Cardiac muscle cell (in vitro differentiated cells and primary cell): ENCODE results near the gene PAPPA2. TPM values are rescaled to one million over a fixed set of nuclear protein-coding genes. Genes with fewer than 3 reads are reported as not detected.

Experiments used
- DNase-seq, 2 donors: peaks; one replicate each; pipeline versions ENCODE4 v3.0.0 to v3.0.0-alpha.2; 2010 to 2017; ENCODE audit warnings: low read depth in 1 of 2, low spot score in 1 of 2
- H3K27ac ChIP-seq: fragments of 200-600 bp; sonication (generic); 2 replicates; pipeline ENCODE4 v1.5.1; 2016
- H3K27me3 ChIP-seq: fragments of 200-600 bp; sonication (generic); 2 replicates; pipeline ENCODE4 v1.6.0; 2016; ENCODE audit warnings: control low read depth
- H3K36me3 ChIP-seq: fragments of 200-600 bp; sonication (generic); 2 replicates; pipeline ENCODE4 v1.5.1; 2016; ENCODE audit warnings: control low read depth
- H3K4me1 ChIP-seq: fragments of 200-600 bp; sonication (generic); 2 replicates; pipeline ENCODE4 v1.8.1; 2017; ENCODE audit warnings: low read depth, mild to moderate bottlenecking, mixed run types
- H3K4me3 ChIP-seq: fragments of 200-600 bp; sonication (generic); 2 replicates; pipeline ENCODE4 v1.5.1; 2016; ENCODE audit warnings: mild to moderate bottlenecking
- H3K9me3 ChIP-seq: fragments of 200-600 bp; sonication (generic); 2 replicates; pipeline ENCODE4 v1.5.1; 2017; ENCODE audit warnings: low read depth, mild to moderate bottlenecking, control low read depth
- polyA plus RNA-seq: library from polyadenylated mRNA; unstranded; fragments of >200 nt; fragmentation: Nextera tagmentation; extraction: Ambion mirVana; gene quantifications from 2 replicates; pipeline ENCODE4 v1.2.1, GENCODE V29; 2016
- total RNA-seq: library from RNA; depleted of rRNA; stranded (reverse); fragments of >200 nt; gene quantifications from 2 replicates; pipeline ENCODE4 v1.2.3, GENCODE V29; 2016
- TF ChIP-seq, protein P1 (sequence below): IDR thresholded peaks from 2 replicates; pipeline ENCODE4 v1.5.1; 2012; ENCODE audit warnings: low read depth, mild to moderate bottlenecking, low read length

PAPPA2 gene
- total and polyA plus RNA-seq, 2 experiments from 2014 or later: 1.2 to 2.9 TPM

DNA sequence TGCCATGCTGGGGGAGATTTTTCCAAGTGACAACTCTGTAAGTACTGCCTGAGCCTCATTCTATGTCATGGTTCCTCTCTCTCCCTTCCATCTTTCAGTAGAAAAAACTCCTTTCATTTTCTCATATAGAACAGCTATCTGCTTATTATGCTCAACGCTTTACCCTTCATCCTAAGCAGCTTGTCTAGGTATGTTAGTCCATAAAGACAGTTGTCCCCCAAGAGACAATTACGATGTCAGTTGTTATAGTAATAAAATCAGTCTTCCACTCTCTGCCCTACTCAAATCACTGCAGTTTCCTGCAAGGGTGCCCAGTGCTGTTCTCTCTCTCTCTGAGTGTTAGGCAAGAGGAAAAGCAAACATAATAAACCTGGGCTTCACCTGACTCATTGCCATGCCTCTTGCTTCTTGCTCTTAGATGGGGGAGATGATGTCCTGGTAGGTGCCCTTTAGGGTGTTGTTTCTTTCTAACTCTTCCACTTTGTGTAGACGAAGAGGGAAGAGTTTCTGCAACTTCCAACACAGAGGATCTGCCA lies 59.4 kb downstream of the PAPPA2 start:
- Histone ChIP-seq H3K4me1 (no peaks in the 10 kb centered on the region), H3K4me3 (no peak overlapping the region), H3K9me3 (no peaks in the 10 kb centered on the region), H3K27me3 (no peaks in the 10 kb centered on the region), H3K27ac (no peak overlapping the region), H3K36me3 (no peaks in the 10 kb centered on the region)
- no peak for DNase-seq
- TF ChIP-seq, protein P1, sequence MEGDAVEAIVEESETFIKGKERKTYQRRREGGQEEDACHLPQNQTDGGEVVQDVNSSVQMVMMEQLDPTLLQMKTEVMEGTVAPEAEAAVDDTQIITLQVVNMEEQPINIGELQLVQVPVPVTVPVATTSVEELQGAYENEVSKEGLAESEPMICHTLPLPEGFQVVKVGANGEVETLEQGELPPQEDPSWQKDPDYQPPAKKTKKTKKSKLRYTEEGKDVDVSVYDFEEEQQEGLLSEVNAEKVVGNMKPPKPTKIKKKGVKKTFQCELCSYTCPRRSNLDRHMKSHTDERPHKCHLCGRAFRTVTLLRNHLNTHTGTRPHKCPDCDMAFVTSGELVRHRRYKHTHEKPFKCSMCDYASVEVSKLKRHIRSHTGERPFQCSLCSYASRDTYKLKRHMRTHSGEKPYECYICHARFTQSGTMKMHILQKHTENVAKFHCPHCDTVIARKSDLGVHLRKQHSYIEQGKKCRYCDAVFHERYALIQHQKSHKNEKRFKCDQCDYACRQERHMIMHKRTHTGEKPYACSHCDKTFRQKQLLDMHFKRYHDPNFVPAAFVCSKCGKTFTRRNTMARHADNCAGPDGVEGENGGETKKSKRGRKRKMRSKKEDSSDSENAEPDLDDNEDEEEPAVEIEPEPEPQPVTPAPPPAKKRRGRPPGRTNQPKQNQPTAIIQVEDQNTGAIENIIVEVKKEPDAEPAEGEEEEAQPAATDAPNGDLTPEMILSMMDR: no peak

DNA sequence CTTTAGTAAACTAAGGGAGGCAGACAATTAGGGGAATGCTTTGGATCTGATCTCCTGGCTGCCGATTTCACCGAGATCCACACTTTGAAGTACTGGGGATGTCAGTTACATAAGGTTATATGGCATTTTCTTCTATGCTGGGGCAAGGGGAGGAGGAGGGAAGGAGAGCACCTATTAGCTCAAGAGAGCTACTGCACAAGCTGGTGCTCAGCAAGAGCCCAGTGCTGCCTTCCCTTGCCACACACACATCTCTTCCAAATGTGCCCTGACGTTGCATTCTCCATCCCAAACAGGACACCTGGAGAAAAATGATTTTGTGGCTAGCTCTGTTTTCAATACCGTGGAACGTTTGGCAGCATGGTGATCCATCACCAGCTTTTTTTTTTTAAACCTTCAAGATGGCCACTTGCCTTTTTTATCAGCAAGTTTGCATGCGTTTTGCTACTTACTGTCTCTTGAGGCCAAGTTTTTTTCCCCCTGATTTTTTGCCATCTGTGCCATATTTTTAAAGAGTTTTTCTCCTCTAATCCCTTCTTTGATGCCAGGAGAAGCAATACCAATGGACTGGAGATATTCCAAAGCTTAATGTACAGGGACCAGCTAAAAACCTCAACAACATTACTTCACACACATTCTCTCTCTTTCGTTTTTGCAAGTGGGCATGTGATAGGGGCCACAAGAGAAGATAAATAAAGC lies 66.6 kb downstream of the PAPPA2 start:
- no peak overlapping the region for H3K4me3 ChIP-seq
- H3K36me3 ChIP-seq: no peaks in the 10 kb centered on the region
- no peaks in the 10 kb centered on the region for H3K9me3 ChIP-seq
- DNase-seq: no peak
- no peak overlapping the region for H3K27ac ChIP-seq
- TF ChIP-seq, protein P1: no peak
- H3K4me1 ChIP-seq: no peaks in the 10 kb centered on the region
- no peaks in the 10 kb centered on the region for H3K27me3 ChIP-seq

DNA sequence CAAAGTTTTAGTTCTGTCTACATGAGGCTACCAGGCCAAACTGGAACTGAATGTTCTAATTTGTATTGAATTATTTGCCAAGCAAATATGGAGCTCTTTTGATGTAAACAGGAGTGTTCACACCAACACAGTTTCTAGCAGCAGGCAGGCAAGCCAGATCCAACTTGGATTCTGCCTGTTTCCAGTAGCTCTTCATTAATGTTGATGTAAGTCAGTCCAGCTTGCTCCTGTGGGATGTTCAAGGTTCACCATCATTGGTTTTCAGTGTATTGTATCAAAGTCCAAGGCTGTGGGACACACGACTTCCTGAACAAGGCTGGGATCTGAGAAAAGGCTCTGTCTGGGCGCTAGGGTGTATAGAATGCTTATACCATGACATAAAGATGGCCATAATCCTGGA lies 68.1 kb downstream of the PAPPA2 start:
- TF ChIP-seq, protein P1: no peak
- Histone ChIP-seq H3K4me3 (no peak overlapping the region), H3K9me3 (no peaks in the 10 kb centered on the region), H3K36me3 (no peaks in the 10 kb centered on the region), H3K27me3 (no peaks in the 10 kb centered on the region), H3K27ac (no peak overlapping the region), H3K4me1 (peaks cover 6% of the 10 kb centered on the region)
- no peak for DNase-seq

DNA sequence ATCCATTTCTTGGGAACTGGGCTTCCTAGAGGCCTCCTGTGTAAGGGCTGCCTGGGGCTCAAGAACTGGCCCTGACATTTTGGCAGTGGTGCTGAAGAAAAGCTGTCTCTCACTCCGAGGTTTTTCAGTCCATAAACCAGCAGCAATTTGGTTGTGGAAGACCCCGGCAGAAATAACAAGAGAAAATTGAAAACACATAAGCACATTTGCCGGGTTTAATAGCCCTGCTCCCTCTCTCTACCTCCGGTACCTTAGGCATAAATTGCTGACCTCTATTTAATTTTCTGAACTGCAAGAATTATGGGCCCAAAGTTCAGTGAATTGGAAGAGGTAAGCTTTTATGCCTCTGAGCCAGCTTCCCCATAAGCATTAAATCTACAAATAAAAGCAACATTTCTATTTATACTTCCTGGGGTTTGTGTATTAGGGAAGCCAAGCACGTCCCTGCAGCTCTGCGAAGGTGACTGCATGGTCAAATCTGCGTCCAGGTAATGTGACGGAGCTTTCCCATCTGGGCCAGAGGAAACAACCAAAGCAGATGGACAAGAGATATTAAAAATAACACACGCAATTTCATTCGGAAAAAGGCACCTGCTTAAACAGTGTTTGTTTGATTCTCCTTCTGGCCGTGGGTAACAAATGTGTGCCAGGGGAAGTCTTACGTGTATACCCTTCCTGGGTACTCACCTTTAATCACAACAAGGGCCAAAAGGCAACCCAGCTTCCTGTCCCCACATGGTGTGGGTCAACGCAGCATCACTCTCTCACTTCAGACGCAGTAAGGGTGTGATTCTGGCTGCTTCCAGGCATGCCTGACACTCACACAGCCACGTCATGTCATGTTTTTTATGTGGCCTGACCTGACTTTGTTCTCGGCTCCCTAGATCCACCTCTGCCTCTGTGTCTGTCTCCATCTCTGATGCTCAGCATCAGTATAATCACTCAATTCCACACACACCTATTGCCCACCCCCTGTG lies 69.2 kb downstream of the PAPPA2 start:
- Histone ChIP-seq H3K27me3 (no peaks in the 10 kb centered on the region), H3K27ac (no peak overlapping the region), H3K36me3 (no peaks in the 10 kb centered on the region), H3K4me3 (no peak overlapping the region), H3K4me1 (peaks cover 9% of the 10 kb centered on the region), H3K9me3 (no peaks in the 10 kb centered on the region)
- DNase-seq: no peak
- TF ChIP-seq, protein P1: no peak

DNA sequence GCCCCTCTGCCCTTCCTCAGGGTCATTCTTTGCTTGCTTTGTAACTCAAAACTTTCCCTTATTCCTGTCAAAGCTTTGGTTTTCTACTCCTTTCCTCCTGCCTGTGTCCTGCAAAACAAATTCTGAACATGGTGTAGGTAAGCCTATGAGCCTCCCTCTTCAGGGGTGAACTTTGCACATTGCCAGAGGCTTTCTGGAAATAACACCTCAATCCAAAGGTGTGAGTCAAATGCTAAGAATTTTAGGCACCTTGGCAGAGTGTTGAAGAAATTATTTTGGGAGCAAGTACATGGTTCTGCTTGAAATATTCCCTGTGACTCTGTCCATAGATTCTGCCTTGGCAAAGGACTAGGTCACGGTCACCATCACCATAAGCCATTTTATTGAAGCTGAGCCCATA lies 70.0 kb downstream of the PAPPA2 start:
- H3K27ac ChIP-seq: no peak overlapping the region
- no peaks in the 10 kb centered on the region for H3K9me3 ChIP-seq

More for the DNA sequence above, 70.0 kb downstream of the PAPPA2 start:
- Histone ChIP-seq H3K27me3 (no peaks in the 10 kb centered on the region), H3K4me1 (peaks cover 9% of the 10 kb centered on the region), H3K4me3 (no peak overlapping the region), H3K36me3 (no peaks in the 10 kb centered on the region)
- TF ChIP-seq, protein P1: no peak
- DNase-seq: no peak
